HCT116 (cell line): ENCODE data around the gene CDH4. TPM values are rescaled to one million over a fixed set of nuclear protein-coding genes. Genes with fewer than 3 reads are reported as not detected.

ENCODE experiments used
- ATAC-seq: fragments of 200-7000 bp; cut with Tn5 transposase; 2 replicates; pipeline ENCODE4 v1.9.1; 2020; ENCODE audit warnings: mild to moderate bottlenecking, moderate library complexity
- BruUV-seq: library from RNA; stranded (reverse); fragments of 400-500 nt; replicated peaks from 2 replicates; lab custom pipeline; 2021; lab: Mats Ljungman, UMichigan
- CTCF ChIA-PET: fragments of 300-600 bp; sonication (Branson Sonifier 250); formaldehyde crosslinking; loops from one replicate; lab custom pipeline; 2021; ENCODE audit warnings: antibody characterized with exemption; lab: Charles Lee
- POLR2A ChIA-PET: fragments of 300-600, 350-600 bp; sonication (Branson Sonifier 250); formaldehyde crosslinking; loops from one replicate; lab custom pipeline; 2021; ENCODE audit warnings: antibody characterized with exemption; lab: Charles Lee
- RAD21 ChIA-PET, 2 experiments: fragments of 300-600 bp; sonication (Branson Sonifier 250); formaldehyde crosslinking; loops; one replicate each; lab custom pipeline; 2023; ENCODE audit warnings: low total read pairs in 2 of 2; ENCODE audit not compliant: uncharacterized antibody in 2 of 2, unreplicated experiment in 2 of 2, low non-redundant PET in 1 of 2; lab: Charles Lee
- DNase-seq: peaks from one replicate; pipeline ENCODE4 v3.0.0-alpha.2; 2010; ENCODE audit warnings: low read depth, low spot score
- H2AFZ ChIP-seq: fragments of 200-600 bp; shearing (Covaris generic), sonication (generic); 2 replicates; pipeline ENCODE4 v1.6.1; 2017; ENCODE audit warnings: low read depth, mixed run types, mixed read lengths, antibody characterized with exemption, low read length; ENCODE audit not compliant: poor library complexity, severe bottlenecking
- H3K27ac ChIP-seq: 2 replicates; pipeline ENCODE4 v1.5.1; 2012; ENCODE audit warnings: low read depth, low read length
- H3K27me3 ChIP-seq: fragments of 200-600 bp; sonication (generic); 2 replicates; pipeline ENCODE4 v1.6.1; 2016; ENCODE audit warnings: mixed run types, low read length, mixed read lengths; ENCODE audit not compliant: insufficient read depth
- H3K36me3 ChIP-seq, 2 experiments: fragments of 200-500 bp in 1 of 2; fragments of 200-600 bp in 1 of 2; sonication (Bioruptor generic) in 1 of 2; sonication (generic) in 1 of 2; 2 replicates each; pipeline versions ENCODE4 v1.5.1 to v1.6.1; 2014 to 2016; ENCODE audit warnings: low read length in 2 of 2, inconsistent platforms in 1 of 2, mixed read lengths in 1 of 2, mixed run types in 1 of 2; ENCODE audit not compliant: insufficient read depth in 2 of 2, control insufficient read depth in 1 of 2
- H3K4me1 ChIP-seq, 2 experiments: fragments of 200-600 bp in 1 of 2; sonication (generic) in 1 of 2; 2 replicates each; pipeline versions ENCODE4 v1.5.1 to v1.6.1; 2012 to 2017; ENCODE audit warnings: low read length in 2 of 2, inconsistent platforms in 1 of 2, mild to moderate bottlenecking in 1 of 2, mixed read lengths in 1 of 2, mixed run types in 1 of 2, moderate library complexity in 1 of 2; ENCODE audit not compliant: insufficient read depth in 2 of 2, control insufficient read depth in 1 of 2
- H3K4me2 ChIP-seq: fragments of 200-600 bp; sonication (generic); 2 replicates; pipeline ENCODE4 v1.6.1; 2017; ENCODE audit warnings: mixed run types, low read length, mixed read lengths
- H3K4me3 ChIP-seq, 2 experiments: fragments of 200-600 bp in 1 of 2; sonication (generic) in 1 of 2; replicated peaks in 1 of 2; 2 replicates each; pipeline ENCODE4 v1.5.1; 2011 to 2016; ENCODE audit warnings: low read length in 2 of 2, control low read depth in 1 of 2, low read depth in 1 of 2, mild to moderate bottlenecking in 1 of 2, mixed read lengths in 1 of 2, mixed run types in 1 of 2
- H3K79me2 ChIP-seq: fragments of 200-600 bp; sonication (generic); 2 replicates; pipeline ENCODE4 v1.6.1; 2017; ENCODE audit warnings: mild to moderate bottlenecking, mixed run types, low read length, moderate library complexity, mixed read lengths; ENCODE audit not compliant: insufficient read depth
- H3K9ac ChIP-seq: fragments of 200-600 bp; sonication (generic); 2 replicates; pipeline ENCODE4 v1.6.1; 2016; ENCODE audit warnings: low read length, mixed read lengths
- H3K9me2 ChIP-seq: fragments of 200-600 bp; sonication (generic), shearing (Covaris generic); 2 replicates; pipeline ENCODE4 v1.6.1; 2017; ENCODE audit warnings: mixed run types, mild to moderate bottlenecking, moderate library complexity; ENCODE audit not compliant: insufficient read depth
- H3K9me3 ChIP-seq, 2 experiments: fragments of 200-500 bp in 1 of 2; fragments of 200-600 bp in 1 of 2; sonication (Bioruptor generic) in 1 of 2; sonication (generic) in 1 of 2; 2 replicates each; pipeline ENCODE4 v1.6.1; 2014 to 2017; ENCODE audit warnings: low read length in 2 of 2, mixed read lengths in 2 of 2, inconsistent platforms in 1 of 2, low read depth in 1 of 2, mild to moderate bottlenecking in 1 of 2, mixed run types in 1 of 2, moderate library complexity in 1 of 2; ENCODE audit not compliant: control insufficient read depth in 1 of 2, insufficient read depth in 1 of 2
- H4K20me1 ChIP-seq: fragments of 200-600 bp; sonication (generic), shearing (Covaris generic); 2 replicates; pipeline ENCODE4 v1.6.1; 2017; ENCODE audit warnings: mixed run types, mild to moderate bottlenecking, moderate library complexity; ENCODE audit not compliant: insufficient read depth
- CEBPB ChIP-seq: IDR thresholded peaks from 2 replicates; pipeline ENCODE4 v1.6.1; 2012; ENCODE audit warnings: low read depth
- EGR1 ChIP-seq: IDR thresholded peaks from 2 replicates; pipeline ENCODE4 v1.6.1; 2012; ENCODE audit warnings: low read depth
- ELF1 ChIP-seq: IDR thresholded peaks from 2 replicates; pipeline ENCODE4 v1.6.1; 2012; ENCODE audit warnings: low read depth, borderline replicate concordance
- EZH2 ChIP-seq: fragments of 200-600 bp; sonication (generic); IDR thresholded peaks from 2 replicates; pipeline ENCODE4 v1.6.1; 2017; ENCODE audit warnings: antibody characterized with exemption, mixed run types
- FOSL1 ChIP-seq: IDR thresholded peaks from 2 replicates; pipeline ENCODE4 v1.6.1; 2012; ENCODE audit warnings: low read depth
- POLR2A ChIP-seq: IDR thresholded peaks from 2 replicates; pipeline ENCODE4 v1.7.0; 2011; ENCODE audit warnings: borderline replicate concordance; ENCODE audit not compliant: insufficient read depth, insufficient read length; ENCODE audit errors: extremely low read depth
- POLR2AphosphoS5 ChIP-seq: IDR thresholded peaks from 2 replicates; pipeline ENCODE4 v1.6.1; 2011; ENCODE audit warnings: mild to moderate bottlenecking, low read depth, low read length, moderate library complexity
- RAD21 ChIP-seq: IDR thresholded peaks from 2 replicates; pipeline ENCODE4 v1.6.1; 2012; ENCODE audit warnings: low read depth, mild to moderate bottlenecking
- SP1 ChIP-seq: IDR thresholded peaks from 2 replicates; pipeline ENCODE4 v1.6.1; 2012; ENCODE audit warnings: low read depth
- SRF ChIP-seq: IDR thresholded peaks from 2 replicates; pipeline ENCODE4 v1.6.1; 2012; ENCODE audit warnings: low read depth
- TCF7L2 ChIP-seq: IDR thresholded peaks from 2 replicates; pipeline ENCODE4 v1.7.0; 2011; ENCODE audit warnings: borderline replicate concordance, inconsistent platforms; ENCODE audit not compliant: insufficient read depth, insufficient read length; ENCODE audit errors: extremely low read depth
- YY1 ChIP-seq: IDR thresholded peaks from 2 replicates; pipeline ENCODE4 v1.6.1; 2011; ENCODE audit warnings: low read length, low read depth, moderate library complexity, mild to moderate bottlenecking; ENCODE audit not compliant: insufficient replicate concordance; ENCODE audit errors: extremely low read depth
- ZFX ChIP-seq: fragments of 450-650 bp; IDR thresholded peaks from 2 replicates; pipeline ENCODE4 v1.6.1; 2017
- ZNF274 ChIP-seq: fragments of 200-500 bp; sonication (Bioruptor generic); IDR thresholded peaks from 2 replicates; pipeline ENCODE4 v1.6.1; 2014; ENCODE audit warnings: mild to moderate bottlenecking, low read depth, low read length, inconsistent platforms
- intact Hi-C: fragments of 100-400 bp; cut with micrococcal nuclease; formaldehyde crosslinking; loops from 2 replicates; pipeline ENCODE4 v1.10.0; 2022
- total RNA-seq: library from RNA; stranded (reverse); gene quantifications from one replicate; pipeline ENCODE4 v1.2.1, GENCODE V29; 2021; ENCODE audit not compliant: unreplicated experiment
- TF ChIP-seq, protein P1 (sequence below): IDR thresholded peaks from 2 replicates; pipeline ENCODE4 v1.6.1; 2011; ENCODE audit warnings: mild to moderate bottlenecking, low read length, moderate library complexity; ENCODE audit not compliant: insufficient replicate concordance; ENCODE audit errors: extremely low read depth
- TF ChIP-seq, protein P2 (sequence below): IDR thresholded peaks from 2 replicates; pipeline ENCODE4 v1.6.1; 2012
- TF ChIP-seq, protein P3 (sequence below): IDR thresholded peaks from 2 replicates; pipeline ENCODE4 v1.6.1; 2012; ENCODE audit warnings: low read depth
- TF ChIP-seq, protein P4 (sequence below): IDR thresholded peaks from 2 replicates; pipeline ENCODE4 v1.6.1; 2012
- TF ChIP-seq, protein P5 (sequence below), 3 experiments: fragments of 200-600 bp in 1 of 3; sonication (generic) in 1 of 3; IDR thresholded peaks in 2 of 3; conservative IDR thresholded peaks in 1 of 3; 2 replicates each; pipeline ENCODE4 v1.5.1; 2012 to 2017; ENCODE audit warnings: low read depth in 2 of 3, low read length in 2 of 3, antibody characterized with exemption in 1 of 3, borderline replicate concordance in 1 of 3, control low read depth in 1 of 3, mild to moderate bottlenecking in 1 of 3, mixed read lengths in 1 of 3, mixed run types in 1 of 3, moderate library complexity in 1 of 3; ENCODE audit not compliant: insufficient read depth in 1 of 3

The CDH4 gene
- total RNA-seq, 1 experiment from 2014 or later = not detected

DNA sequence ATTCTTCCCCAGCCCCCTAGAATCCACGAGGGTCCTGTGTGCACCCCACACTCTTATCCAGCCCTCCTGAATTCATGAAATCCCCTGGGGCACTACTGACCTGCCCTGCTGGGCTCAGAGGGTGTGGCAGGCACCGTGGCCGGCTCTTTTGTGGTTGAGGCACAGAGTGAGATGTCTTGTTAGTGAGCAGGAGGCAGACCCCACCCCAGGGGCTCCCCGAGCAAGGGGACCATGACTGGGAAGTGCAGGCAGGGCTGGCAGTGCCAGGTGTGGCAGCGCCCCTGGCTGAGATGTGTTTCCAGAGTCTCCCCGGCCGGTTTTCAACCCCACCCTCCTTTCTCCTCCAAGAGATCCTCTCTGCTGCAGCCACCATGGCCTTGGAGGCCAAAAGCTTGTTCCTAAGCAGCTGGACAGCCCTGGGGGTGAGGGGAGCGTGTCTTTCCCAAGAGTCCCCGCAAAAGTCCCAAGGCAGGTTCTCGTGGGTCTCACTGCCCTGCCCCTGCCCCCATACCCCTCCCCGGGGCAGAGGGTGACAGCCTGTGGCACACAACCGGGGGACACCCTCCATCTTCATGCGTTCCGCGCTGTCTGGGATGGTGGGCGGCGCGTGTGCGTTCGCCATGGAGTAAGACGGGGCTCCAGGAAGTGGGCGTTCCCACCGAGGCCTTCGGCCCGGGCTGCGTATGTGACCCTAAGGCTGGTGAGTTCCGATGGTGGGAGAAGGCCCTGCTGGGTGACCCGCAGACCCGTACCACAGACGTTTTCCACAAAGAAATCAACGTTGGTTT, 604.8 kb downstream of the CDH4 start:
- no peak overlapping the region for H2AFZ ChIP-seq
- TF ChIP-seq ZFX = no peak
- TF ChIP-seq, protein P1, sequence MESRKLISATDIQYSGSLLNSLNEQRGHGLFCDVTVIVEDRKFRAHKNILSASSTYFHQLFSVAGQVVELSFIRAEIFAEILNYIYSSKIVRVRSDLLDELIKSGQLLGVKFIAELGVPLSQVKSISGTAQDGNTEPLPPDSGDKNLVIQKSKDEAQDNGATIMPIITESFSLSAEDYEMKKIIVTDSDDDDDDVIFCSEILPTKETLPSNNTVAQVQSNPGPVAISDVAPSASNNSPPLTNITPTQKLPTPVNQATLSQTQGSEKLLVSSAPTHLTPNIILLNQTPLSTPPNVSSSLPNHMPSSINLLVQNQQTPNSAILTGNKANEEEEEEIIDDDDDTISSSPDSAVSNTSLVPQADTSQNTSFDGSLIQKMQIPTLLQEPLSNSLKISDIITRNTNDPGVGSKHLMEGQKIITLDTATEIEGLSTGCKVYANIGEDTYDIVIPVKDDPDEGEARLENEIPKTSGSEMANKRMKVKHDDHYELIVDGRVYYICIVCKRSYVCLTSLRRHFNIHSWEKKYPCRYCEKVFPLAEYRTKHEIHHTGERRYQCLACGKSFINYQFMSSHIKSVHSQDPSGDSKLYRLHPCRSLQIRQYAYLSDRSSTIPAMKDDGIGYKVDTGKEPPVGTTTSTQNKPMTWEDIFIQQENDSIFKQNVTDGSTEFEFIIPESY = no peak
- no peak for TF ChIP-seq SP1
- no peak for TF ChIP-seq POLR2AphosphoS5
- TF ChIP-seq TCF7L2 = no peak
- TF ChIP-seq, protein P2, sequence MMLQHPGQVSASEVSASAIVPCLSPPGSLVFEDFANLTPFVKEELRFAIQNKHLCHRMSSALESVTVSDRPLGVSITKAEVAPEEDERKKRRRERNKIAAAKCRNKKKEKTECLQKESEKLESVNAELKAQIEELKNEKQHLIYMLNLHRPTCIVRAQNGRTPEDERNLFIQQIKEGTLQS = no peak
- no peak for TF ChIP-seq ELF1
- TF ChIP-seq RAD21 = no peak
- no peak for TF ChIP-seq POLR2A
- TF ChIP-seq CEBPB = no peak
- no peak for TF ChIP-seq FOSL1
- TF ChIP-seq, protein P3, sequence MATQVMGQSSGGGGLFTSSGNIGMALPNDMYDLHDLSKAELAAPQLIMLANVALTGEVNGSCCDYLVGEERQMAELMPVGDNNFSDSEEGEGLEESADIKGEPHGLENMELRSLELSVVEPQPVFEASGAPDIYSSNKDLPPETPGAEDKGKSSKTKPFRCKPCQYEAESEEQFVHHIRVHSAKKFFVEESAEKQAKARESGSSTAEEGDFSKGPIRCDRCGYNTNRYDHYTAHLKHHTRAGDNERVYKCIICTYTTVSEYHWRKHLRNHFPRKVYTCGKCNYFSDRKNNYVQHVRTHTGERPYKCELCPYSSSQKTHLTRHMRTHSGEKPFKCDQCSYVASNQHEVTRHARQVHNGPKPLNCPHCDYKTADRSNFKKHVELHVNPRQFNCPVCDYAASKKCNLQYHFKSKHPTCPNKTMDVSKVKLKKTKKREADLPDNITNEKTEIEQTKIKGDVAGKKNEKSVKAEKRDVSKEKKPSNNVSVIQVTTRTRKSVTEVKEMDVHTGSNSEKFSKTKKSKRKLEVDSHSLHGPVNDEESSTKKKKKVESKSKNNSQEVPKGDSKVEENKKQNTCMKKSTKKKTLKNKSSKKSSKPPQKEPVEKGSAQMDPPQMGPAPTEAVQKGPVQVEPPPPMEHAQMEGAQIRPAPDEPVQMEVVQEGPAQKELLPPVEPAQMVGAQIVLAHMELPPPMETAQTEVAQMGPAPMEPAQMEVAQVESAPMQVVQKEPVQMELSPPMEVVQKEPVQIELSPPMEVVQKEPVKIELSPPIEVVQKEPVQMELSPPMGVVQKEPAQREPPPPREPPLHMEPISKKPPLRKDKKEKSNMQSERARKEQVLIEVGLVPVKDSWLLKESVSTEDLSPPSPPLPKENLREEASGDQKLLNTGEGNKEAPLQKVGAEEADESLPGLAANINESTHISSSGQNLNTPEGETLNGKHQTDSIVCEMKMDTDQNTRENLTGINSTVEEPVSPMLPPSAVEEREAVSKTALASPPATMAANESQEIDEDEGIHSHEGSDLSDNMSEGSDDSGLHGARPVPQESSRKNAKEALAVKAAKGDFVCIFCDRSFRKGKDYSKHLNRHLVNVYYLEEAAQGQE = no peak
- no peak for TF ChIP-seq ZNF274
- no peak for TF ChIP-seq SRF
- TF ChIP-seq EZH2 = no peak
- TF ChIP-seq EGR1 = no peak
- no peak for TF ChIP-seq YY1
- TF ChIP-seq, protein P4, sequence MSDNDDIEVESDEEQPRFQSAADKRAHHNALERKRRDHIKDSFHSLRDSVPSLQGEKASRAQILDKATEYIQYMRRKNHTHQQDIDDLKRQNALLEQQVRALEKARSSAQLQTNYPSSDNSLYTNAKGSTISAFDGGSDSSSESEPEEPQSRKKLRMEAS = no peak
- TF ChIP-seq, protein P5, sequence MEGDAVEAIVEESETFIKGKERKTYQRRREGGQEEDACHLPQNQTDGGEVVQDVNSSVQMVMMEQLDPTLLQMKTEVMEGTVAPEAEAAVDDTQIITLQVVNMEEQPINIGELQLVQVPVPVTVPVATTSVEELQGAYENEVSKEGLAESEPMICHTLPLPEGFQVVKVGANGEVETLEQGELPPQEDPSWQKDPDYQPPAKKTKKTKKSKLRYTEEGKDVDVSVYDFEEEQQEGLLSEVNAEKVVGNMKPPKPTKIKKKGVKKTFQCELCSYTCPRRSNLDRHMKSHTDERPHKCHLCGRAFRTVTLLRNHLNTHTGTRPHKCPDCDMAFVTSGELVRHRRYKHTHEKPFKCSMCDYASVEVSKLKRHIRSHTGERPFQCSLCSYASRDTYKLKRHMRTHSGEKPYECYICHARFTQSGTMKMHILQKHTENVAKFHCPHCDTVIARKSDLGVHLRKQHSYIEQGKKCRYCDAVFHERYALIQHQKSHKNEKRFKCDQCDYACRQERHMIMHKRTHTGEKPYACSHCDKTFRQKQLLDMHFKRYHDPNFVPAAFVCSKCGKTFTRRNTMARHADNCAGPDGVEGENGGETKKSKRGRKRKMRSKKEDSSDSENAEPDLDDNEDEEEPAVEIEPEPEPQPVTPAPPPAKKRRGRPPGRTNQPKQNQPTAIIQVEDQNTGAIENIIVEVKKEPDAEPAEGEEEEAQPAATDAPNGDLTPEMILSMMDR (IDR thresholded peaks at IDR 0.05 in 2 of 3, conservative IDR thresholded peaks at IDR 0.05 in 1 of 3; ENCODE audit: borderline replicate concordance in 1 of 3, insufficient read depth in 1 of 3, low read depth in 2 of 3, low read length in 2 of 3) = no peak
- TF ChIP-seq, all 23 proteins: peak for 0
- Histone ChIP-seq H3K4me1 (no peaks in the 10 kb centered on the region), H3K9me2 (no peaks in the 10 kb centered on the region), H3K27ac (no peak overlapping the region), H3K4me3 (no peak overlapping the region), H3K9ac (no peak overlapping the region), H3K27me3 (peaks cover 12% of the 10 kb centered on the region), H3K4me2 (no peak overlapping the region), H3K79me2 (no peaks in the 10 kb centered on the region), H4K20me1 (no peaks in the 10 kb centered on the region), H3K9me3 (no peaks in the 10 kb centered on the region), H3K36me3 (no peaks in the 10 kb centered on the region)
- intact Hi-C loops = no loop called here
- ATAC-seq (no peak), DNase-seq (no peak)
- ChIA-PET RAD21 (no interaction called here), CTCF (no interaction called here), POLR2A (no interaction called here)
- no TSS peak for BruUV-seq
